C1 segment of cervical spinal cord (tissue), 14 donors: Measurements from ENCODE around the gene HDAC4.
A peak's percentile ranks its signal among the peaks of the same experiment; 100 is the strongest.

ENCODE experiments used
- DNase-seq, 14 donors: peaks; one replicate each; lab custom pipeline; 2025; lab: John Stamatoyannopoulos, UW

HDAC4 gene

DNA sequence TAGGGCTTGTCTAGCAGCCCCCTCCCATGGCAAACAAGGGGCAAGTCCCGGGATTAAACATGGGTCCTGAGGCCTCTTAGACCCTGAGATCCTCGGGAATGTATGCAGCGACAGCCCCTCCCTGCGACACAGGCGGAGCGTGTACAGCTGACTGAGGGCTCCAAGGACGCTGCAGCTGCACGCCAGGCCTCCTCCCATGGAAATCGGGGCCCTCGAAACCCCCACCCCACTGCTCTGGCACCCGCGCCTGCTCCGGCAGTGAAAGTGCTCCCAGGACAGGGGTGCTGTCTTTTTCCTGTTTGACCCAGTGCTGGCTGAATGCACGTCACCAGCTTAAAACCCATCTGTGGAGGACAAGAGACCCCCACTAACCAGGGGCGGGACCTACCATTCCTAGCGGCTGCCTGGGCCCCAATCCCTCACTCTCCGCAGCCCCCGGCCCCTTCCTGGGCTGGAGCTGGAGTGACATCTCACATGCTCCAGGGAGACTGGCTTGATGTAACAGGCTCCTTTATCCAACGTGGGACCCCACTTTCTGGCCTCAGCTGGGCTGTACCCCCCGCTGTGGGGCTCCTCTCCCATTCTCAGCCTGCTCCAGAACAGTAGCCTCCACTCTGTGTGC is 305.2 kb downstream of the HDAC4 start:
- DNase-seq, result no peak

DNA sequence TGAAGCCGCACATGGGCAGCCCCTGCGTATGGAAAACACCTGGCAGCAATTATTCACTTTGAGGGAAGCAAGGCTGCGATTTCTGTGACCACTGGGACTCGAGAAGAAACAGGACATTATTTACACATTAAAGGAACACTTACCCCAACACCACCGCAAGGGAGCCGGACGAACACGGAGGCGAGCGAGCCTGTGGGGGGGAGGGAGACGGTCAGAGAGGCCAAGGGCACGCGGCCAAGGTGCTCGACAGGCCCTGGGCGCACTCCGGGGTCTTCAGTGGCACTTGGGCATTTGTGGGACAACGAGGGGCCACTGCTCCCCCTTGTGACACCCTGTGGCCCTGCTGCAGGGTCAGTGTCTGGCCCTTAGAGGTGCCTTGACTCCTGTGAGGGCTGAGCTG is 306.0 kb downstream of the HDAC4 start:
- no peak for DNase-seq

DNA sequence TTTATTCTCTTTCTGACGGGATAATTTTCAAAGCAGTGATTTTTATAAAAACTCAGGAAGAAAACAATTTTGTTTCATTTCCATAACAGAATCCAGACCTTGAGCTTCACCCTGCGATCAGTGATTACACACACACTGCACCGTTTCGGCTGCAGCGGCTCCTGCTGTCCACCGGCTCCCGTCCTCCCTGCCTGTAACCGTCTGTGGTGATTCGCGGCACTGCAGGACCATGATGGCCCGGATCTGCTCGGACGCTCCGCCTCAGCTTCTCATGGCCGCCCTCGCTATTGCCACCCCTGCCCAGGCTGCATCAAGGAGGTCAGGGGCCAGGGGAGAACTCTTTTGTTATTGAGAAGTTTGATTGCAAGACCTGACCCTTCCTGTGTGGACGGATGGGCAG is 306.9 kb downstream of the HDAC4 start:
- DNase-seq, result no peak

DNA sequence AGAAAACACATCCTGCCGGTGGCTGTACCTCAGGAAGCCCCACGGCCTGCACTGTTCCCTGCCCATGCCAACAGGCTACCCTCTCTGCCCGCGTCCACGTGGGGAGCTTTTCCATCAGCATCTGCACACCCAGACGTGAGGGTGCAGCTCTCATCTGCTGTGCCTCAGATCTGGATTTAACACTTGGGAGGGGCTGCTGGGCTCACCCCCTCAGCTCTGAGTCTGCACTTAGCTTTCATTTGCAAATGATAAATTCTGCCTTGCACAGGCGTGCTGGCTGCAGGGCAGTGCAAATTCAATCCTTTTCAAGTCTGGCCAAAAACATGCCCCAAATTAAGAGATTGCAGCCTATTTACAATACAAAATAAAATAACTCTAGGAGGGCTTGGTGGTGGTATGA is 307.3 kb downstream of the HDAC4 start:
- DNase-seq, result no peak

DNA sequence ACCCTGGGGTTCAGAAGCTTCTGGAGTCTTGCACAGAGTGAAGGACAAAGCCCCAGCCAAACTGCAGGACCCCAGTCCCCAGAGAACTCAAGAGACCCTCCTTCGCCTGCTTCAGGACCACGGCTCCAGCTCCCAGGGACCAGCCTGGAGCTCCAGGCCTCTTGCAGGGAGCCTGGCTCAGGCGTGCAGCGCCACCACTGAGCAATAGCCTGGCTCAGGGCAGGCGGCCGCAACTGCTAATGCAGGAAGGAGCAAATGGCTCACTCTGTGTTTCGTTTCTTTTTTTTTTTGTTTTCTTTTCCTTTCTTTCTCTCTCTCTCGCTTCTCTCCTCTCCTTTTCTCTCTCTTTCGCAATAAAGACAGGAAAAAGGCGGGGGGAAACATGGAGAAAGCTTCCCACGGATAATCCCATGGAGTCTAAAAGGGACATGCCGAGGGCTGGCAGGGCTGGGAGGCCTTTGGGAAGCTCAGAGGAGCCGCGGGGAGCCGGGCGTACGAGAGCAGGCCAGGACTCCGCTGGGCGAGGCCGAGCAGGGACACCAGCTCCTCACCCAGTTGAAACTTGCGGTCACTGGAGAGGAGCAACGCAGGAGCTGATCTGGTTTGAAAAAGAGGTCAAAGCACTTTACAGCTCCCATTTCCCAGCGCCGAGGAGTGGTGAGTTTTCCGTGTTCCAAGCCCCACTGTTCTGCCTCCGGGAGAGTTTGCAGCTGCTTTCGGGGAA is 308.1 kb downstream of the HDAC4 start:
- DNase-seq, result peak in 1 of 14 donors; percentile 22

DNA sequence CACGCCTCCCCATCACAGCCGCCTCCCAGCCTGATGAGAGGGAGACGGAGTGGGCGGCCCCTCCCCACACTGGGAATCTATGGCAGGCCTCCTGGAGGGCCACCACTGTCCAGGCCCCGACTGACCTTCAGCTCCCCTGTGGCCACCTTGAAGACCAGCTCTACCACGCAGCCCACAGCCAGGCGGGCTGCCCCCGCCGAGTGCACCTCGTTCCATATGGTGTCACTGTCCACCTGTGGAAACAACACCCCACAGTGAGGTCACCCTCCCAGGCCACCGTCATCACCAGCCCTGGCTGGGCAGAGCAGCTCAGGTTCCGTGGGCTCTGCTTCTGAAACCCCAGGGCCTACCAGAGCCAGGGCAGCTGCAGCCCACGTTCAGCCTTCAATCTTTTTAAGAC is 310.9 kb downstream of the HDAC4 start:
- no peak for DNase-seq

DNA sequence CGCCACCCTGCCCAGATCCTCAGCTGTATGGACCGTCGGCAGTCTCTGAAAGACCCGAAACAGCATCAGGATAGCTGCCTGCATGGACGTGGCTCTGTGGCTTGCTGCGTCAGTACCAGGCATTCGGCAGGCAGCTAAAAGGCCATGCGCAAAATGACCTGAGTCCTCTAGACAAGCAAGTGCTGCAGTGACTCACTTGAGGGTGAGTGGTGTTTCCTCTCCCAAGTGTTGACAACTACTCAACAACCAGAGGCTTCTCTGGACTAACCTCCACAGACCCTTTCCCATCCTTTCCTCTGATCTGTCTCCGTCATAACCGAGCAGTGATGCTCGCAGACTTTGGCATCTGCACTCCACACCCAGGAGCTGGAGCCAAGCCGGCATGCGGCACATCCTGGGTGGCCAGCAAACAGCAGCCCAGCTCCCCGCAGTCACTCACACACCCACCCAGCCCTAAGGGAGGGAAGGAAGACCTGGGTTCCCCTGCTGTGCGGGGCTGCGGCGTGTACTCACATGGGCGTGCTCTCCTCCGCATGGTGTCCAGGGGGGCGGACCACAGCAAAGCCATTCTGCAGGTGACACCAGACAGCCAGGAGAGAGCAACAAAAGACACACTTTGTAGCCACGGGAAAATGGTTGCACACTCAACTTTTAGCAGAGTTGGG is 313.6 kb downstream of the HDAC4 start:
- no peak for DNase-seq

DNA sequence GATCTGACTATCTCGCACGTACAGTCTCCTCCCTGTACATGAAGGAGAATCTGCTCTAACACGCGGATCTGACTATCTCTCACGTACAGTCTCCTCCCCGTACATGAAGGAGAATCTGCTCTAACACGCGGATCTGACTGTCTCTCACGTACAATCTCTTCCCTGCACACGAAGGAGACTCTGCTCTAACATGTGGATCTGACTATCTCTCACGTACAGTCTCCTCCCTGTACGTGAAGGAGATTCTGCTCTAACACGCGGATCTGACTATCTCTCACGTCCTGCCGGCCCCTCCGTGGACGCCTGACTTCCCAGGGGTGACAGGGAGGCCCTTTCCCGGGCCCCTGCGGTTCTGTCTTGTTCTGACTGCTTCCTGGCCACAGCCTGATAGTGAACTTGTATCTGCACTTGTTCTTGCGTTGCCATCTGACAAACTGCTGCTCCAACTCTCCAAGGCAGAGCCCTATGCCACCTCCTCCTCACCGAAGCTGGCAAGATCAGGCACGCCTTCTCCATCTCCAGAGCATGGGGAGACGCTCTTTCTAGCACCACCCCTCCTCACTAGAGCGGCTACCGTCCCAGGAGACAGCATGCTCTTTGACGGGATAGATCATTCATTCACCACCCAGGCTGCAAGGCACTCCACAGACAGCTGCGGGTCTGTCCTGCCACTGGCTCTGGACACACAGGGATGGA is 314.3 kb downstream of the HDAC4 start:
- no peak for DNase-seq

DNA sequence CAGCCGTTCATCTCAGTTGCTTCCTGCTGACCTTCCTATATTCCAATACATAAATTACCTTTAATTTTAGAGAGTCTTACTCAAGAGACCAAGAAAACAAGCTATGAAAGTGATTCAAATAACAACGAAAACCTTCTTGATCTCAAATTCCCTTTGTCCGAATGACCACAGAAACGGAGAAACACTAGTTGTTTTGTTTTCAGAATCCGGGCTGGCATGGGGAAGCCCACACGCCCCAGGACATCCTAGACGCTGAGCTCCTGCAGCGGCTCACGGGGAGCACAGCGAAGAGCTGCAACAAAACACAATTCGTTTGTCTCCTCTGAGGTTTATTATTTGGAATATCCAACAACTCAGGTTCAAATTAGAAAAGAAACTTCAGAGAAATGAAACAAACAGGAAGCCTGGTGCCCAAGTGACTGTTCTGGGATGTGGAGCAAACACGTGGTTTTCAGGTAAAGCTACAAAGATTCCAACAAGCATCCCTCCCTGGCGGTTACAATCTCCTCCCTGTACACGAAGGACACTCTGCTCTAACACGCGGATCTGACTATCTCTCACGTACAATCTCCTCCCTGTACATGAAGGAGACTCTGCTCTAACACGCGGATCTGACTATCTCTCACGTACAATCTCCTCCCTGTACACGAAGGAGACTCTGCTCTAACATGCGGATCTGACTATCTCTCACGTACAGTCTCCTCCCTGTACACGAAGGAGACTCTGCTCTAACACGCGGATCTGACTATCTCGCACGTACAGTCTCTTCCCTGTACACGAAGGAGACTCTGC is 315.4 kb downstream of the HDAC4 start:
- peak in 3 of 14 donors; percentile 11 to 31 (median 20) for DNase-seq

DNA sequence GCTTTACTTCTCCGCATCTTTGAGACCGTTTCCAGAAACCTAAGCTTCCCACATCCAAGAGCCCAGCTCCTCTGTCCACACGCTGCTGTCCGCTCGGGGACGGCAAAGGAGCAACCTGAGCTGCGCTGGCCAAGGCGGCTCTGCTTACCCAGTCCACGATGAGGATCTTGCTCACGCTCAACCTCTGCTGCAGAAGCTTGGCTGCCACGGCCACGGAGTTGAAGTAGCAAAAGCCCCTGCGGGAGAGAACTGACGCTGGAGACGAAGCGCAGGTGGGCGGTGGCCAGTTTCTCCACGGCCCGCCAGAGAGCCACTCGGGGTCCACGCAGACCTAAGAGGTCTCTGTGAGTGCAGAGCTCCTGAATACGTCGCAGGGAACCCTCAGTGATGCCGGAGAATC is 316.8 kb downstream of the HDAC4 start:
- no peak for DNase-seq

DNA sequence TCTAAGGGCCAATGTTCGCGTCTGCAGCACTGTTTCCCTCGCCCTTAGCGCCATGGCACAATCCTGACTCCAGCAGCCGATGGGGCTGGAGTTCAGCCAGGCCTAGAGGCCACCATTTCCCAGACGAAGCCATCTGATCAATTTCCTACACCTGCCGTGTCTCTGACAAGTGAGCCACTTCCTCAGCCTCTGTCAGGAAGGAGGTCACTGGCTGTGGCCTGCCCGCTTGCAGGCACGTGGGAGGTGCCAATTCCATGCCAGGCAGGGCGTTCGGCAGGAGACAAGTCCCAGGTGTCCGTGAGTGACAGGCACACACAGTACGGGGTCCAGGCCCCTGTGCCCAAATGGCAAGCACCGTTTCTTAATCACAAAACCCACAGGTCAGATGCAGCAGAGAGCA is 318.4 kb downstream of the HDAC4 start:
- no peak for DNase-seq

DNA sequence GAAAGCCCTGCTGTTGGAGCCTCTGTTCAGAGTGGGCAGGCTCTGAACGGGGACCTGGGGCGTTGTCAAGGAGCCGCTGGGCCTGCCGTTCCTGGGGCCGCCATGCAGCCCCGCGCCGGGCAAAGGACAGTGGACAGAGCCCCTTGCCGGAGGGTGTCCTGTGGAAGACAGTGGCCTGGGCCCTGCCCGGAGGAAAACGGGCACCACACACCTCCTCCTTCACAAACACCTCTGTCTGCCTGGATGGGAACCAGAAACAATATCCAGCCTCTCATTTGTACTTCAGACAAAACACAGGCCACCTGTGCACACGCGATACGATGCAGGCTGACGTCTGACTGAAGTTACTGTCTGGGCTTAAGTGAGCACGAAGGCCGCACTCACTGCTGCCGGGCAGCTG is 319.2 kb downstream of the HDAC4 start:
- DNase-seq, result no peak

DNA sequence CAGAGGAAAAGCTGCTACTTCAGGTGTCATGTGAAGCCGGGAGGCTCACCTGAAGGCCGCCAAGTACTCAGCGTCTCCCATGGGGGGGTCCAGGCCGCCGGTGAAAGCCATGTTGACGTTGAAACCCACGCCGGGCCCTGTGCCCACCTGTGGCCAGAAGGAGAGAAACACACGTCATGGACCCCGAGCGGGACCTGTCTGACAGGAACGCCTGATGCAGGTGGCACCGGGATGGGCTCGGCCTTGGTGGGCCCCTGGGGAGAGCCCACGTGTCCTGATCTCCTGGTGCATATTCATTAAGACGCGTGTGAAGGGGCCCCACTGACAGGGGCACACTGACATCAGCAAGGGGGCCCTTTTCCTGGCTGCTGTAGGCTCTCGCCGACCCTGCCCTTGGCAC is 319.8 kb downstream of the HDAC4 start:
- no peak for DNase-seq

DNA sequence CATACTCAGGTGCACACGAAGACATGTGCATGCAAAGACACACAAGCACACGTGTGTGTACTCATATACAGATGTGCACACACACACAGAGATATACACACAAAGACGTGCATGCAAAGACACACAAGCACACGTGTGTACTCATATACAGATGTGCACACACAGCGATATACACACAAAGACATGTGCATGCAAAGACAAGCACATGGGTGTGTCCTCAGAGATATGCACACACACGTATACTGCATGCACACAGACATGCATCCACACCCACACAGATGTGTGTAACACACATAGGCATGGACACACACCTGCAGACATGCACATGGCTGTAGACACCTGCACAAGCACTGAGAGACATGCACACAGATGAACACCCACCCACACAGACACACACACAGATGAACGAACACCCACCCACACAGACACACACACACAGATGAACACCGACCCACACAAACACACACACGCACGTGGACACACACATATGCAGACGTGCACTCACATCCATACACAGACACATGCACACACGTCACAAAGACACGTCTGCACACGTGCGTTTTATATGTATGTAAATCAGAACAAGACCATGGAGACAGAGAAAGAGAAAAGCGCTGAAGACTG is 321.0 kb downstream of the HDAC4 start:
- DNase-seq, result no peak

DNA sequence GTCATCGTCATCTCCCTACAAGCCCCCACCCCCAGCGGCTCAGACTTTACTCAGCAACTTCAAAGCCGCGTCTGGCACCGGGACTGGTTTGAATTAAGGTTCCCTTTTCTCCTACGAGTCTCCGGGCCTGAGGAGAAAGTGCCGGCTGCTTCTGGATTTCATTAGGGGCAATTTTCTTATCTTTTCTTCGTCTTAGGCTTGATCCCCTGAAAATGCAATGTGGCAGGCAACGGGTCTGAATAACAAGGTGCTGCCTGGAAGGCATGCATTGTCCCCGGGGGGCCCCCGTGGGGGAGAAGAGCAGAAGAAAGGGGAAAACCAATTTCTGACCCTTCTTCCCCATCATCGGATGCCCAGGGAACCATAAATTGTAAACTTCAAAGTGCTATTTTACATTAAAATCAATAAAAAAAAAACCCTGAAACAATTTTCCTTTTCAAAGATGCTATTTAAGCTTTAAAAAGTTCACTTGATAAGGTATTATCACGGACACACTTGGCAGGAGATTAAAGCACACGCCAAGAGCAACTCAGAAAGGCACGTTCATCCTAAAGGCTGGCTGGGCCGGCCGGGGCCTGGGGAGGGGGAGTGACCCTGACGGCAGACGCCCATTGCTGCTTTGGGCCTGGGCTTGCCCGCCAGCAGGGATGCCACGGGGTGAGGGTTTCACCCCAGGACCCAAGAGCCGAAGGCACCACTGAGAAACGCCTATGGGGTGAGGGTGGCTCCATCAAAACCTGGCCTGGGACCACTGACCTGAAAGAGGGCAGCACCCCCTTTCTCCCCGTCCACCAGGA is 322.5 kb downstream of the HDAC4 start:
- DNase-seq, result no peak

DNA sequence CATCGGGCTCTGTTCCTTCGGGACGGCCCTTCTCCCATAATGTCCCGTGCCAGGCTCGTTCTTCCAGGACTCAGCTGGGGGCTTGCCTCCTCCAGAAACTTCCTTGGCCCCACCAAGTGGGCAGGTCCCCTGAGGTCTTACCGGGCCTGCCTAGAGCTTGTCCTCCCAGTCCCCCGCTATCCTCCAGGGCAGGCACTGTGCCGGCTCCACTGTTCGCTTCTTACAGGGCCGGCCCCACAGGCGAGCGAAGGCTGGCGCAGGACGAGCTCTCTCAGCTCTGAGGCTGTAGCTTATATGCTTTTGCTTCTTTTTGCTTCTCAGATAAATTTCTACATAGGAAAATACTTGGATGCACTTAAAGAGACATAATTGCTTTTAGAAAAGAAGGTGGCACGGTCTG is 323.6 kb downstream of the HDAC4 start:
- DNase-seq, result no peak

DNA sequence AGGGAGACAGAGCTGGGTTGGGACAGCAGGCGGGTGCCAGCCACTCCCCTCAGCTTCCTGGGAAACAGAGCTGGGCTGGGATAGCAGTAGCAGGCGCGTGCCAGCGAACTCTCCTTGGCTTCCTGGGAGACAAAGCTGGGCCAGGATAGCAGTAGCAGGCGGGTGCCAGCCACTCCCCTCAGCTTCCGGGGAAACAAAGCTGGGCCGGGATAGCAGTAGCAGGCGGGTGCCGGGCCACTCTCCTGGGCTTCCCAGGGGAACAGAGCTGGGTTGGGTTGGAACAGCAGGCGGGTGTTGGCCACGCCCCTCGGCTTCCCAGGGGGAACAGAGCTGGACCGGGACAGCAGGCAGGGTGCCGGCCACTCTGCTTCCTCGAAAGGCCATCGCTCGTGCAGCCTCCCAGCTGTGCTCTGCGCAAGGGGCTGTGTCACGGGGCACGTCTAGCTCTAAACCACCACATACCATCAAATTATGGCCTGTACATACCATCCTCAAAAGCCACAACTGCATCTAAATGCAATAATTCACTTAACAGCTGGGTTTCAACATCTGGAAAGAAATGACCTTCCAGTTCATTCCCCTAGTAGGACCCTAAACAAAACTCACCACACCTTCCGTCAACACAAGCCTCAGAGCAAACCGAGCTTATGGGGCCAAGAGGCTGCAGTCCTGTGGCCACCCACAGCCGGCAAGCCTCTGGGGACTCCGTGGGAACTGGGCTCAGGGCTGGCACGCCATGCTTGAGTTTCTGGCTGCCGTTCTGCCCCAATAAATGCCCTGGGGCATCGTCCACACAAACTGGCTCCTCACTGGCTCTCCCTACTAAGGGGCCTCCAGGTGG is 324.7 kb downstream of the HDAC4 start:
- DNase-seq, result peak in 8 of 14 donors; percentile 20 to 63 (median 46)

DNA sequence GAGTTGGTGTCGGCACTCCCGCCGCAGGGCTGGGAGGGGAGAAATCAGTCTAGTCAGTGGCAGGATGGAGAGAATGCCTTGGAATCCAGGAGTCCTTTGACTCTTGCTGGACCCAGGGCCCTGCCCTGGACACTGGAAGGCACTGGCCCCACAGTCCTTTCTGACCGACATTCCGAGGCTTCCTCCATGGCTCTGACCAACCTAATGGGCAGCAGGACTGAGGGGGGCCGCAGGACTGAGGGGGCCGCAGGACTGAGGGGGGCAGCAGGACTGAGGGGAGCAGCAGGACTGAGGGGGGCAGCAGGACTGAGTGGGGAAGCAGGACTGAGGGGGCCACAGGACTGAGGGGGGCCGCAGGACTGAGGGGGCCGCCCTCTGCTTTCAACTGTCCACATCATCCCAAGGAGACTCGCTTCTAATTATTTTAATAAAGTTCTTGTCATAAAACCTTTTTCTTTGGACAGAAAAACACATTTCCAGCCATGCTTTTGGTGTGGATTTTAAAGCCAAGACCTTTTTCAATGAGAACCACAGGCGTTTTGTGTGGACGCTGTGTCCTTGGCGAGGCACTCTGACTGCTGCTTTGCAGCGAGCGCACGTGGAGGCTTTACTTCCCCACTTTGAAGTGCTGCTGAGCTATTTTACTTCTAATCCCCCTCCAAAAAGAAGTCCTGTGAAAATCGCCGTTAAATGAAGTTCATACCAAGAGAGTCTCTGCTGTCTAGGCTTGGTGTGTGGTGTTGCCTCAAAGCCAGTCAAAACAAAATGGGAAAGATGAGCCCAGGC is 326.9 kb downstream of the HDAC4 start:
- no peak for DNase-seq

DNA sequence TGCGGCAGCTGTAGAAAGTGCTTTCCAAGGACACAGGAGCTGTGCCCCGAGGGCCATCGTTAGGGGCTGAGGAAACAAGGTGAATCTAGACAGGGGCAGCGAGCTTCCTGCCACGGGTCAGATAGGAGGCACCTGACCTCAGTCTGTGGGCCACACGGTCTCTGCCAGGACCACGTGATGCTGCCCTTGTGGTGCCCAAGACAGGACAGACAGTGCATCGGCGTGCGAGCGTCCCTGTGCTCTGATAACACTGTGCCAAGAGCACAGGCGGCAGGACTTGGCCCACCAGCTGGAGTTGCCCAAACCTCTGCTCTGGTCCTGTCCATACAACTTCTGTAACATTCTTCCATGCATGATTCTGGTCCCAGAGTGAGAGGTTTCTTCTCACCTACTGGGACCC is 327.6 kb downstream of the HDAC4 start:
- DNase-seq, result no peak
